Measurements from ENCODE around the gene UBXN7.
"Not testable (repeated sequence)": the region's sequence is repeated elsewhere in the genome, so short reads cannot be mapped to it uniquely, and the experiment has no call there.

UBXN7 gene

GRCh38 chr3:196432137-196432879 is at the start of gene UBXN7:
Gene UBXN7 (minus strand): TSS chr3:196432427. CDS start chr3:196432399, 28 bp downstream.
- peak; percentile 70 to 98 (median 94) for DNase-seq

GRCh38 chr3:196477678-196478077 is 45.5 kb upstream of the UBXN7 start:
- no peak for DNase-seq

GRCh38 chr3:196472286-196472685 is 40.1 kb upstream of the UBXN7 start:
- DNase-seq = no peak

- no peak for DNase-seq
These were observed 39.3 kb upstream of the UBXN7 start for GRCh38 chr3:196471551-196471950.

GRCh38 chr3:196470182-196470581 is 38.0 kb upstream of the UBXN7 start:
- DNase-seq = not testable (repeated sequence)

- no peak for DNase-seq
These were observed 31.6 kb upstream of the UBXN7 start for GRCh38 chr3:196463804-196464203.

GRCh38 chr3:196463478-196463756 is 31.2 kb upstream of the UBXN7 start:
- no peak for DNase-seq

- not testable (repeated sequence) for DNase-seq
These were observed 30.7 kb upstream of the UBXN7 start for GRCh38 chr3:196462680-196463477.

- no peak for DNase-seq
These were observed 25.8 kb upstream of the UBXN7 start for GRCh38 chr3:196458063-196458462.

GRCh38 chr3:196457470-196457869 is 25.2 kb upstream of the UBXN7 start:
- DNase-seq = not testable (repeated sequence)

- no peak for DNase-seq
These were observed 22.7 kb upstream of the UBXN7 start for GRCh38 chr3:196454935-196455334.

GRCh38 chr3:196445391-196445790 is 13.2 kb upstream of the UBXN7 start:
- not testable (repeated sequence) for DNase-seq

GRCh38 chr3:196444500-196444894 is 12.3 kb upstream of the UBXN7 start:
- DNase-seq = no peak

- peak in 2 of 58 donors; percentile 9 to 34 for DNase-seq
These were observed 8.5 kb upstream of the UBXN7 start for GRCh38 chr3:196440696-196441095.

GRCh38 chr3:196440041-196440537 is 7.9 kb upstream of the UBXN7 start:
- DNase-seq = no peak

GRCh38 chr3:196431181-196432136 is 768 bp downstream of the UBXN7 start:
- DNase-seq = peak in 28 of 58 donors; percentile 6 to 66 (median 42)

GRCh38 chr3:196428041-196428440 is 4.2 kb downstream of the UBXN7 start:
- no peak for DNase-seq

GRCh38 chr3:196424421-196424820 is 7.8 kb downstream of the UBXN7 start:
- not testable (repeated sequence) for DNase-seq

GRCh38 chr3:196423044-196423781 is 9.0 kb downstream of the UBXN7 start:
- peak in 21 of 58 donors; percentile 2 to 75 (median 10) for DNase-seq

GRCh38 chr3:196421668-196422067 is 10.6 kb downstream of the UBXN7 start:
- not testable (repeated sequence) for DNase-seq

GRCh38 chr3:196419386-196419785 is 12.8 kb downstream of the UBXN7 start:
- DNase-seq = no peak

All from anterior cingulate cortex (tissue), 58 donors.